AG09309 (cell line): ENCODE data around the gene SULT1C3.

Experiments used
- DNase-seq: peaks from one replicate; pipeline ENCODE4 v3.0.0-alpha.2; 2010; ENCODE audit warnings: low read depth
- H3K4me3 ChIP-seq: 2 replicates; pipeline ENCODE4 v1.5.1; 2011; ENCODE audit warnings: mild to moderate bottlenecking, low read depth, low read length, moderate library complexity; ENCODE audit not compliant: control insufficient read depth
- TF ChIP-seq, protein P1 (sequence below): IDR thresholded peaks from 2 replicates; pipeline ENCODE4 v1.5.1; 2011; ENCODE audit warnings: mild to moderate bottlenecking, low read depth, low read length, inconsistent platforms; ENCODE audit not compliant: insufficient read depth, control insufficient read depth; ENCODE audit errors: missing control alignments

SULT1C3 gene

GRCh38 chr2:108287169-108287568 is 47.4 kb downstream of the SULT1C3 start:
- TF ChIP-seq, protein P1, sequence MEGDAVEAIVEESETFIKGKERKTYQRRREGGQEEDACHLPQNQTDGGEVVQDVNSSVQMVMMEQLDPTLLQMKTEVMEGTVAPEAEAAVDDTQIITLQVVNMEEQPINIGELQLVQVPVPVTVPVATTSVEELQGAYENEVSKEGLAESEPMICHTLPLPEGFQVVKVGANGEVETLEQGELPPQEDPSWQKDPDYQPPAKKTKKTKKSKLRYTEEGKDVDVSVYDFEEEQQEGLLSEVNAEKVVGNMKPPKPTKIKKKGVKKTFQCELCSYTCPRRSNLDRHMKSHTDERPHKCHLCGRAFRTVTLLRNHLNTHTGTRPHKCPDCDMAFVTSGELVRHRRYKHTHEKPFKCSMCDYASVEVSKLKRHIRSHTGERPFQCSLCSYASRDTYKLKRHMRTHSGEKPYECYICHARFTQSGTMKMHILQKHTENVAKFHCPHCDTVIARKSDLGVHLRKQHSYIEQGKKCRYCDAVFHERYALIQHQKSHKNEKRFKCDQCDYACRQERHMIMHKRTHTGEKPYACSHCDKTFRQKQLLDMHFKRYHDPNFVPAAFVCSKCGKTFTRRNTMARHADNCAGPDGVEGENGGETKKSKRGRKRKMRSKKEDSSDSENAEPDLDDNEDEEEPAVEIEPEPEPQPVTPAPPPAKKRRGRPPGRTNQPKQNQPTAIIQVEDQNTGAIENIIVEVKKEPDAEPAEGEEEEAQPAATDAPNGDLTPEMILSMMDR, result no peak
- no peak for DNase-seq
- H3K4me3 ChIP-seq, result no peak overlapping the region

GRCh38 chr2:108288534-108289106 is 48.9 kb downstream of the SULT1C3 start, which contains the start of gene SULT1C2:
SULT1C2 (plus strand) TSS chr2:108288895; CDS start chr2:108293668, 4,773 bp downstream.
- DNase-seq, result no peak
- TF ChIP-seq, protein P1, result no peak
- H3K4me3 ChIP-seq, result no peak within 1 kb of the TSS

GRCh38 chr2:108293850-108294249 is 54.1 kb downstream of the SULT1C3 start:
- TF ChIP-seq, protein P1, result no peak
- no peak for DNase-seq
- H3K4me3 ChIP-seq, result no peak overlapping the region

DNA sequence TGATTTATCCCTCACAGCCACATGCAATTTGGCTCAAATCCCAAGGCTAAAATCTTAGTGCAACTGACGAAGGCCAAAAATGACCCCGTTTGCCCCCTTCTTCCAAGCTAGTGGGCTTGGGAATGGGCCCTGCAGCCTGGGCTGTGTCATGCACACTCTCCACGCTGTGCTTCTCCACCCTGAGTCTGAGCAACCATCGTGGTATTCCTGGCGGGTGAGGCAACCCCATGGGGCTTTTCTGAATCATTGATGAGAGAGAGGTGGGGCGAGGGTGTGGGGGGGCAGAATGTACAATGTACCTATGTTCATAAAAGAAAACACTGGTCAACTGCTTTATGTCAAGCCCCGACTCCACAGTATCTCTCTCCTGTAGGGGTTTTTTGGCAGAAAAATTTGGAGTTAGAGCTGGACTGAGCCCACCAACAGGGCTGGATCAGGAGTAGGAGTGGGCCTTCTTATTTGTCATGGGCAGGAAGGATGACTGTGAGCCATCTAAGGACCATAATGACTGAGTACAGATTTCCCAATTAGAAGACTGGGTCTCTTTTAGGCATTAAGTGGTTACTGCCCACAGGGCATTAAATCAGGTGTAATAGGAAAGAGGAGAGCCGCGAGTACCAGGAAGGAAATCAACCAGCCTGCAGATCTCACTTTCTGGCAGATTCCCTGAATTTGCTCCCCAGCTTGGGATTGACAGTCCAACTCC is 57.8 kb downstream of the SULT1C3 start:
- TF ChIP-seq, protein P1, result no peak
- DNase-seq, result no peak
- H3K4me3 ChIP-seq, result no peak overlapping the region

DNA sequence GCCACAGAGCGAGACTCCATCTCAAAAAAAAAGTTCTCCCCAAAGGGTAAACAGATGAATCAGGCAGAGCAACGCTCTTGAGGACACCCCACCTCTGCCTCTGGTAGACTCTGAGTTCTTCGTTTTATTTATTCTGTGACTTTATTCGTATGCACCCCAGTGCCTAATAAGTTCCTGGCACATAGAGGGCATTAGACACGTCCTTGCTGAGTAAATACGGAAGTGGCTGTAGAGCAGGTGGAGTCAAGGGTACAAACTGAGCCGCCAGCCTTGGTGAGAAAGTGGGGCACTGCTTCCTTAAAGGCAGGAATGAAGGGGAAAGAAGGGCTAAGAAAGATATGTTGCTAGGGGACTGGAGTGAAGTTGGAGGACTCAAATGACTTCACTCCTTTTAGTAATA is 61.8 kb downstream of the SULT1C3 start:
- TF ChIP-seq, protein P1, result no peak
- no peak overlapping the region for H3K4me3 ChIP-seq
- DNase-seq, result no peak

GRCh38 chr2:108304975-108305374 is 65.2 kb downstream of the SULT1C3 start:
- no peak overlapping the region for H3K4me3 ChIP-seq
- TF ChIP-seq, protein P1, result no peak
- no peak for DNase-seq

DNA sequence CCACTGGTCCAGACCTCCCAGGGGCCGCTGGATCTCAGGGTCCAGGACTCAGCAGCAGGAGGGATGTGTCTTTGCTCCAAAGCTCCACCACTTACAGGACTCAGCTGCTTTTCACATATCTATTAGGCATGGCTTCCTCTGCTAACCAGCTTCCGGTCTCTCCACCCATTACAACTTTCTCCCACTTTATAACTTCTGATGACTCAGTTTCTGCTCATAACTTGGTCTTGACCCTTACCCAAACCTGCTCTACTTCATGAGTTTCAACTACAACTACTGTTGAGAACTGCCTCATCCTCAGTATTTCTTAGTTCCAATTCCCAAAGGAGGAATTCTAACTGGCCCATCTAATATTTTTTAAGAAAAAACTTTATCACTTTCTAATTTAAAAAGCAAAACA is 66.1 kb downstream of the SULT1C3 start:
- DNase-seq, result no peak
- TF ChIP-seq, protein P1, result no peak

More for the DNA sequence above, 66.1 kb downstream of the SULT1C3 start:
- no peak overlapping the region for H3K4me3 ChIP-seq
